Measurements from ENCODE around the gene MBNL2.
A peak's percentile ranks its signal among the peaks of the same experiment; 100 is the strongest.

The MBNL2 gene

DNA sequence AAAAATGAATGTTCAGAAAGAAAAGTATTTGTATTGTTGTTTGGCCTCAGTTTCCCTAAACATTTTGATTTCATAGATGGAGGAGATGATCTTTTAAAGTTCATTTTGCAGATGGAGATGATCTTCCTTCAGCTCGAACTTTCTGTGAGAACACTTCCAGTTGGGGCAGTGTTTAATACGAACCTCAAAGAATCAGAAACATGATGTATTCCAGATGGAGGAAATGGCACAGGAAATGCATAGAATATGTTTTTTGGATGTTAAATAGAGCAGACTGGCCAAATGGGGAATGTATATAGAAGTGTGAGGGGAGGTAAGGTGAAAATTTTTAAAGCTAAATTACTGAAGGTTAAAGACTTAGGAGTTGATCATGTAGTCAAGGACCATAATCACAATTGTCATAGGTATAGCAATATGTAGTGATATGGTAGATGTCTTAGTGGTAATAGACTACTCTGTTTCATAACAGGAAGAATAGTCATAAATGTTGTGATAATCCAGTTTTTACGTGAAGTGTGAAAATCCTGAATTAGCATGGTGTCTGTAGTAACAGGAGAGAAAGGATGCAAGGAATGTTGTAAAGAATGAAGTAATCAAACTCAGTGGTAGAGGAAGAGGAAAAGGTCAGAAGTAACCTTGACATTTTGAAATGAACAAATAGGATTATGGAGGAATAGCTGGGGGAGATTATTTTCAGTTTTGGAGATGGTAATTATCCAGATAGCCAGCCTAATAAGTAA is 216.9 kb downstream of the MBNL2 start:
- FAIRE-seq (peak; percentile 84), DNase-seq (ENCODE audit: insufficient read length) (no peak)
- no peak for TF ChIP-seq POLR2AphosphoS5 (IDR thresholded peaks at IDR 0.05; ENCODE audit: low read depth, low read length)
- TF ChIP-seq POLR2A (IDR thresholded peaks at IDR 0.05; ENCODE audit: low read depth, low read length) = no peak
- TF ChIP-seq TAF1 (IDR thresholded peaks at IDR 0.05; ENCODE audit: borderline replicate concordance, low read depth, low read length) = no peak

GRCh38 chr13:97440598-97441170 is 218.6 kb downstream of the MBNL2 start:
- FAIRE-seq (peak; percentile 46), DNase-seq (ENCODE audit: insufficient read length) (no peak)
- TF ChIP-seq POLR2A (IDR thresholded peaks at IDR 0.05; ENCODE audit: low read depth, low read length) (no peak), POLR2AphosphoS5 (IDR thresholded peaks at IDR 0.05; ENCODE audit: low read depth, low read length) (no peak), TAF1 (IDR thresholded peaks at IDR 0.05; ENCODE audit: borderline replicate concordance, low read depth, low read length) (no peak)

DNA sequence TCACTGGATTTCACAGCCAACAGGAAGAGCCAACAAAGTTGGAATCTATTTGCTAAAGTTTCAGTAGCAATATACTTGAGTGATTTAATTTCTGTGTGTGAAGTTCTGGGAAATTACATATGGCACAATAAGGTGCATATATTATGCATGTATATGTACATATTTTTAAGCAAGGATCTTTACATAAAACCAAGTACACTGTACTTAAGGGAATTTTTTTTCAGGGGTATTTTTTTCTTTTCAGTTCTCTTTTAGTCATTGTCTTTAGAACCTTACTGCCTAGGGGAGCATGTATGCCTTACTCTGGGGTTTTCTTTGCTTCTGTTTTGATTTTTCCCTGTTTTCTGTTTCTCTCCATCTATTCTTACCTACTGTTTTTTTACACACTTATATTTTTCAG is 219.2 kb downstream of the MBNL2 start:
- FAIRE-seq (peak; percentile 27), DNase-seq (ENCODE audit: insufficient read length) (no peak)
- TF ChIP-seq POLR2A (IDR thresholded peaks at IDR 0.05; ENCODE audit: low read depth, low read length) (no peak), POLR2AphosphoS5 (IDR thresholded peaks at IDR 0.05; ENCODE audit: low read depth, low read length) (no peak), TAF1 (IDR thresholded peaks at IDR 0.05; ENCODE audit: borderline replicate concordance, low read depth, low read length) (no peak)
